HG03521 (cell line): ENCODE data around the gene MS4A6E.
A peak's percentile ranks its signal among the peaks of the same experiment; 100 is the strongest.

Experiments
- ATAC-seq: cut with Tn5 transposase; IDR thresholded peaks from one replicate; pipeline ENCODE4 v1.9.1; 2021; ENCODE audit warnings: mild to moderate bottlenecking, moderate library complexity; ENCODE audit not compliant: unreplicated experiment

MS4A6E gene

GRCh38 chr11:60371854-60372253 is 44.8 kb downstream of the MS4A6E start:
- ATAC-seq, result no peak

- ATAC-seq, result no peak
Observed at GRCh38 chr11:60372767-60373166, 45.7 kb downstream of the MS4A6E start.

GRCh38 chr11:60375316-60375715 is 48.3 kb downstream of the MS4A6E start:
- ATAC-seq, result no peak

DNA sequence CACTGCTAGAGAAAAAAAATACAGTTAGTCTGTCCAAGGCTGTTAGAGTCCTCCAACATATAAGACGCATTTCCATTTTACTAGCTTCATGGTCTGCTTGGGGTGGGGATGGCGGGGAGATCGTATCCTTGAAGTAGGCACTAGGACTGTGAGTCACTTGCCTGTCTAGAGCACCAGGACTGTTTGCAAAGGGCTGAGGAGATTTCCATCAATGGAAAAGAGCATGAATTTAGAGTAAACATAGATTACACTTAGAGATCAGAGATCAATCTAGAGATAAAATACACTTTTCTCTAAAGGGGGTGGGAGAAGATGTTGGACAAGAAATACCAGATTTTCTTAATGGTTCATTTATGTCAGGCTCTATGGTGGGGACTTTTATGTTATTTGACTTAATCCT is 49.5 kb downstream of the MS4A6E start:
- no peak for ATAC-seq

DNA sequence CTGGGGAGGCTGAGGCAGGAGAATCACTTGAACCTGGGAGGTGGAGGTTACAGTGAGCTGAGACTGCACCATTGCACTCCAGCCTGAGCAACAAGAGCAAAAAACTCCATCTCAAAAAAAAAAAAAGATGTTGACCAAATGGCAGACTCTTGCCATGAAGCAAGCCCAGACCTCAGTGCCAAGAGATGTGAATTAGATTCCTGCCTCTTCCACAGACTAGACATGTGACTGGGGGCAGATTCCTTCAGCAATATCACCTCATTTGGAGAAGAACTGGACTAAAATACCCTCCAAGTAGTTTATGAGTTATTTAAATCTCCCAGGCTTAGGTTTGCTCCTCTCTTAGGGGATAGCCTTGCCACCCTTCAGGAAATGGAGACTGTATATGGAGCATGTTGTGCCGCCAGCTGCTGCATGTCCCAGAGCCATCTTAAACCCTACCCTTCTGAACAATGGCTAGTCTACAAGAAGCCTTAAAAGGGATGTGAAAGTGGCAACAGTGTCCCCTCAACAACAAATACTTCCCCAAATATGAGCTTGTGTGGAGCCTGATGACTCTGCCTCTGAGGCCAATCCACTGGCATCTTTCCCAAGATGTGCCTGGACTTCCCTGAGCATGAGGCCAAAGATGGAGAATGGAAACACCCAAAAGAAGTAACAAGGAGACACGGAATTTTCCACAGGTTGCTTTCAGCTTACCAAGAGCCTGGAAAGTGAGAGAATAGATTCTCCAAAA is 50.5 kb downstream of the MS4A6E start:
- no peak for ATAC-seq

DNA sequence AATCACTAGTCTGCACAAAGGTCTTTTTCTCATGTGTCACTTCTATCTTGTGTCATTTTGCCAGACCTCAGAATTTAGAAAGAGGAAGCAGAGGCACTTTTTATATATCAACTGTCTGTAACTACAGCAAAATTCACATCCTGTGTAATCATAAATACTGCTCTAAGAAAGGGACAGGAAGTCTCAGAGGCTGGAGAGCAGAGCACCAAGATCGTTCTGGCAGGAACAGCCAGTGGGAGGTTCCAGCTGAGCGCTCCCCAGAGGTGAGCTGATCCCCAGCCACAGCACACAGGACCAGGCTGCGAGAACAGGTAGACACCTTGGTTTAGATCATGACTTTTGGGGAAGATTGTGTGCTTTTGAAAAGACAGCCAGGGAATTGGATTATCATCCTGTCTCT is 51.3 kb downstream of the MS4A6E start, which contains the start of gene MS4A7:
Gene MS4A7 (plus strand): TSS at position 179 of the 400 bp plus-strand sequence. CDS start 4,610 bp downstream, outside the sequence.
- peak; percentile 92 for ATAC-seq

GRCh38 chr11:60389279-60389910 is 62.3 kb downstream of the MS4A6E start:
- peak; percentile 85 for ATAC-seq

GRCh38 chr11:60390419-60390818 is 63.4 kb downstream of the MS4A6E start:
- no peak for ATAC-seq
